Ammon's horn (tissue), 1 donor: ENCODE data around the gene AP1S3.
A peak's percentile ranks its signal among the peaks of the same experiment; 100 is the strongest.
"Not testable (repeated sequence)": the region's sequence is repeated elsewhere in the genome, so short reads cannot be mapped to it uniquely, and the experiment has no call there.

Source experiments
- DNase-seq: peaks from one replicate; pipeline ENCODE4 v3.0.0-alpha.2; 2016; ENCODE audit warnings: low spot score

The AP1S3 gene

DNA sequence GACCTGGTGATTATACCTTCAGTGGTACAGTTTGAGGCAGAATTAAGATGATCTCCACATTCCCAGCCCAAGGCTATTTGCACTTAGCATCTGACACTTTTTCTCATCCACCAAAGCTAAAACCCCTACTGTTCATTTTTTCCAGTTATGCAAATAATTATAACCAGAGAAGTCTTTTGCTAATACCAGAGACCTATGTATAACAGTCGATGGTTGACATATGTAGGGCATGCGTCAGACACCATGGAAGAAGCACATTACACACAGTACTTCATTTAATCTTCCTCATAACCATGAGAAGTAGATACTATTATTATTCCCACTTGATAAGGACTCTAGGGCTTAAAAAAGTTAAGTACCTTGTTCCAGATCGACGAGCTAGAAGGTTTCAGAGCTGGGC is 36.5 kb downstream of the AP1S3 start:
- DNase-seq = no peak

DNA sequence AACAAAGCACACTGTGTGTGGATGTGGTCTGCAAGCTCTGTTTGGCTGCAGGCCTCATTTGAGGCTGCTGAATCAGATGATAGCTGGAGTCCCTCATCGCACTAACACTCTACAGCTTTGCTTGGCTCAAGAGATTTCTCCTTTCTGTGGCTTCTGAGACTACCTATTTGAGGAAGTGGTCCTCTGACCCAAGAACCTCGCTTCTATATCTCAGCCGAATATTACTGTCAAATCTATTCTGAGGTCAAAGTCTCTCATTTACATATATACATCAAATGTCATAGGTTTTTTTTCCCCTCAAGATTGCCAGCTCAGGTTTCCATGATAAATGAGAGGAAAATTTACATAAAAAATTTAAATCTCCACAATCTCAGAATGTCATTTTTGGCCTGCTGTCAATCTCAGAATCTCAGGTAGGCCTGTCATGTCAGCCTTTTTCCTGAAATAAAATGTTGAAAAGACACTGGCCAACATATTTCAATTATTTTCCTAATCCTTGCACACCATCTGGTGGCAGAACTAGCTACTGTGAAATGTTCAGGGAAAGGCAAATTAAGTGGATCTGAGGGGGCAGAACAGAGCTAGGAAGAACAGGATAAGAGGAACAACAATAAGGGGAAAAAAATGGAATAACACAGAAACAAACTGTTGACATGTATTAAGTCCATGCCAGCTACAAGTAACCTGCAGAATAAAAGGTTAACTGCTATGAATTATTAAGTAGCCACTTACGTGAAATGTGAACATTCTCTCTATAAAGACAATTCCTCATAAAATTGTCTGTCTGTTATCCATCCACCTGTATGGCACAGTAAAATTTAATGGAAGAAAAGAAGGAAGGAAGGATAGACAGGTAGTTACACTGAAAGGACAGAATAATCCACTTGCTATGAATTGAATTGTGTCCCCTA is 39.3 kb downstream of the AP1S3 start:
- DNase-seq = peak; percentile 77

DNA sequence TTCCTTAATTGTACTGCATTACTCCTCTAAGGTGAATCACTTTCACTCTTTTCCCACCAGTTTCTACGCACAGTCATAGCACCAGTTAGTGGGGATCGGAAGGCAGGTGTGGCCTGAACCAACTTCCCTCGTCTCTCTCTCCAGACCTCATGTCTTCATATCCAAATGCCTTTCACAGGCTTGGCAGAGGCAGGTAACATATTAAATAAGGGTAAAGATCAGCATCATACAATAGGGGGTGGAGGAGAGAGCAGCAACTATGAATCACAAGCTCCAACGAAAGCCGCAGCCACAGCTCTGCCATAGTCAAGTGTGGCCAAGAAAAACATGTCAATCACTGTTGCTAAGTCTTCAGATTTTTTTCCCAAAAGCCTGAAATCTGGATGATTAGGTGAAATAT is 40.3 kb downstream of the AP1S3 start:
- no peak for DNase-seq

DNA sequence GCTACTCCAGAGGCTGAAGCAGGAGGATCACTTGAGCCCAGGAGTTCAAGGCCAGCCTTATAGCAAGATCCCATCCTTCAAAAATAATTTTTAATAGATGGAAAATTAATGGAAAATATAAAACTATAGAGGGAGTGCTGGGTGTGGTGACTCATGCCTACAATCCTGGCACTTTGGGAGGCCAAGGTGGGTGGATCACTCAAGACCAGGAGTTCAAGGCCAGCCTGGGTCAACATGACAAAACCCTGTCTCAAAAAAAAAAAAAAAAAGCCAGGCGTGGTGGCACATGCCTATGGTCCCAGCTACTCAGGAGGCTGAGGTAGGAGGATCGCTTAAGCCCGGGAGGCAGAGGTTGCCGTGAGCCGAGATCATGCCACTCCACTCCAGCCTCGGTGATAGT is 48.0 kb downstream of the AP1S3 start:
- no peak for DNase-seq

DNA sequence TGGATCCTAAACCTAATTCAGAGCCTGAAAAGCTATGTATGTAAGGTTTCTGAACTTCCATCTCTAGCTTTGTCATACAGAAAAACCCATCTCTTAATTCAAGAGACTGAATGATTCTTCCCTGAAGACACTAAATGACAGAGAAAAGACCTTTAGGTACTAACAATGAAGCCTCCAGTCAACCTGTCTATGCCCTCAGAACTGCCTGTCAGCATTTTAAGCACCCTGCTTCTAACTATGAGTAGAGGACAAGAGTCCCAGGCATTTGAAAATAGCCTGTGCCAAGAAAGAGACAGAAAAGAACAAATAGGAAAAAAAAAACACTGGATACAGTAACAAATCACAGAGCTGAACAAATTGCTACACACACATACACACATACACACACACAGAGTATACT is 48.6 kb downstream of the AP1S3 start:
- no peak for DNase-seq

DNA sequence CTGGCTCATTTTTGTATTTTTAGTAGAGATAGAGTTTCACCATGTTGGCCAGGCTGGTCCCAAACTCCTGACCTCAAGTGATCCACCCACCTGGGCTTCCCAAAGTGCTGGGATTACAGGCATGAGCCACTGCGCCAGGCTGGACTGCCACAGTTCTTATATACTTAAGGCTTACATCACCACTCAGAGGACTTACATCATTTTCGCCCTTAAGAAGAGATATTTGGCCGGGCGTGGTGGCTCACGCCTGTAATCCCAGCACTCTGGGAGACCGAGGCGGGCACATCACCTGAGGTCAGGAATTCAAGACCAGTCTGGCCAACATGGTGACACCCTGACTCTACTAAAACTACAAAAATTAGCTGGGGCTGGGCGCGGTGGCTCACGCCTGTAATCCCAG is 49.3 kb downstream of the AP1S3 start:
- DNase-seq = not testable (repeated sequence)

DNA sequence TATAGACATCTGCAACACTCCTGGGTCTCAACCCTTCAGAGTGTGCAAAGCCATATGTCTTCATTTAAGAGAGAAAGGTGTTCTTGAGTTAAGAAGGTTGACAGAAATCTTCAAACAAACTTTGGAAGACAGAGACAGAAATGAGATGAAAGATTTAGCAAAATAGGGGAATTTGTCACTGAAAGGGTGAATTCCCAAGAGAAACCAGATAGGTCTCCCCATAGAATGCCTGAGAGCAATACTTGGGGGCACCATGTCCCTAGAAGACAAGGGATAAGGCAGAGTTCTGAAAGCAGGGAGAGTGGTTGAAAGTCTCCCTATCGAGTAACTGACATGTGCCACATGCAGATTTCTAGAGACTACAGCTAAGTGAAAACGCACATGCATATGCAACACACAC is 50.0 kb downstream of the AP1S3 start:
- no peak for DNase-seq

DNA sequence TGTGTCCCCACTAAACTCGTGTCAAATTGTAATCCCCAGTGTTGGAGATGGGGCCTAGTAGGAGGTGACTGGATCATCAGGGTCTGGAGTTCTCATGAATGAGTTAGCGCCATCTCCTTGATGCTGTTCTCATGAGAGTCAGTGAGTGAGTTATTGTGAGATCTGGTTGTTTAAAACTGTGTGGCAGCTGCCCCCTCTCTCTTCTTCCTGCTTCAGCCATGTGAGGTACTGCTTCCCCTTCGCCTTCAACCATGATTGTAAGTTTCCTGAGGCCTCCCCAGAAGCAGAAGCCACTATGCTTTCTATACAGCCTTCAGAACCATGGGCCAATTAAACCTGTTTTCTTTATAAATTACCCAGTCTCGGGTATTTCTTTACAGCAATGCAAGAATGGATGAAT is 50.4 kb downstream of the AP1S3 start:
- DNase-seq = no peak

DNA sequence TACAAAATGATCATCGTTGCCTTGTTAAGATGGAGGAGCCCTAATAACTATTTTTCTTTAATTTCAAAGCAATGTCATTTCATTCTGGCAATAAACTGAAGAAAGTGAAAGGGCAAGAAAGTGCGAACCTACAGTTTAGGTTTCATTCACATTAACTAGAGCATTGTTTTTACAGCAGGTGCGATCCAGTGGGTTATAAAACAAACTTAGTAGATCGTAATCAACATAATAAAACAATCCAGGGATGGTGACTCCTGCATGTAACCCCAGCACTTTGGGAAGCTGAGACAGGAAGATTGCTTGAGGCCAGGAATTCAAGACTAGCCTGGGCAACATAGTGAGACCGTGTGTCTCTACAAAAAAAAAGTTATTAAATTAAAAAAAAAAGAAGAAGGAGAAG is 51.1 kb downstream of the AP1S3 start:
- DNase-seq = no peak

DNA sequence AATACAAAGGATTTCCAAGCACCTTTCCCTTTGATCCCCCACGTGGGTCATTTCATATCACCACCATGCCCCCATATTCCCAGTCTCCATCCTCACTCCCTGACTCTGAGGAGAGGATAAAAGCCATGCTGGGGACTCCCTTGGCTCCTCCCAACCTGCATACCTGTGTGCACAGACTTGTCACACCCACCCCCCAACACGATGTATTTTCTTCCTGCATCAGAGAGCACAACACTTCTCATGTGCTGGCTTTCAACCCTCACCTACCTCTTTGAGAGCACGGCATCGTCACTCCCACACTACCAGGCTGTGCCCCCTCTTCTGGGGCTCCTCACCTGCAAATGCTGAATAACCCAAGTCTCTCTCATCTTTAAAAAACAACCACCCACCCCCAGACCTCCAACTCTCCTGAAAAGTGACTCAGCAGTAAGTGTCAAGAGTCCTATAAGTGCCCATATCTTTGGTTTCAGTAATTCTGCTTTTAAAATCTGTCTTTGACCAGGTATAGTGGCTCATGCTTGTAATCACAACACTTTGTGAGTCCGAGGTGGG is 53.1 kb downstream of the AP1S3 start:
- DNase-seq = no peak

DNA sequence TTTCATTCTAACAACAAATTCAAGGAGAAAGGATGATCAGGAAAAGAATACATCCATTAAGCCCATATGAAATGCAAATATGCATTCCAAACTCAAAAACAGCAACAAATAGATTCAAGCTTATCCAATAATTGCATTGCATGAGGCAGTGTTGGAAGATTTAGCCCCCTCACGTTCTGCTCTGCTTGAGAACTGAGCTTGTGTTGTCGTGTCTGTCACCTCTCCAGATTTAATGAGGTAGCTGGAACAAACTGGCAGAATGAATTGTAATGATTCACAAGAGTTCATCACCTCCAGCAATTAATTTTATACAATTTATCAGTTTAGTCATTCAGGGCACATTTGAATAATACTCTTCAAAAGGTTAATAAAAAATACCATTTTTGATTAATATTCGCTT is 54.8 kb downstream of the AP1S3 start:
- peak; percentile 47 for DNase-seq

DNA sequence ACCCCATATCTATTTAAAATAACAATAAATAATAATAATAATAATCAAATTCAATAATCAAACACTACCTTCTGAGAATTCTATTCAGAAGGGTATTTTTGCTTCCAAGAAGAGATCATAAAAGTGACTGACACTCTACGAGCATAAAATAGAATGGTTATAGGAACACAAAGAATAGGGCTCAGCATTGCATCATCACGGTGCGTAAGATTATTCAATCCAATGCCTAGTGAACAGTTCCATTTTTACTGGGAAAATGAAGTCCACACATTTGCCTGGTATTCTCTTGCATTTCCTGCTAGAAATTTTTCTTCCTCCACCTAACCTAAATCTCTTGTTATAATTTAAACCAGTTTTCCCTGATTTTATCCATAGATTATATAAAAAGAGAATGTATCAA is 55.8 kb downstream of the AP1S3 start:
- no peak for DNase-seq

DNA sequence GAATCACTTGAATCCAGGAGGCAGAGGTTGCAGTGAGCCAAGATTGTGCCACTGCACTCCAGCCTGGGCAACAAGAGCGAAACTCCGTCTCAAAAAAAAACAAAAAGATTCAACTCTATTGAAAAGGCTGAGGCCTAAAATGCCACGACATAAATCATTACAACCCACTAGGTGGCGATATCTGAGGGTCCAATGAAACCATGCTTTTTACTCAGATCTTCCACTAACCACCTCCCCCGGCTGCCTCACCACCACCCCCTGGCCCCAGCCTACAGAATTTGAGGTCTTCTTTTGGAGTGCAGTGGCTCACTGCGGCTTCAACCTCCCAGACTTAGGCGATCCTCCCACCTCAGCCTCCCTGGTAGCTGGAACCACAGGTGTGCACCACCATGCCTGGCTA is 57.5 kb downstream of the AP1S3 start:
- DNase-seq = no peak

DNA sequence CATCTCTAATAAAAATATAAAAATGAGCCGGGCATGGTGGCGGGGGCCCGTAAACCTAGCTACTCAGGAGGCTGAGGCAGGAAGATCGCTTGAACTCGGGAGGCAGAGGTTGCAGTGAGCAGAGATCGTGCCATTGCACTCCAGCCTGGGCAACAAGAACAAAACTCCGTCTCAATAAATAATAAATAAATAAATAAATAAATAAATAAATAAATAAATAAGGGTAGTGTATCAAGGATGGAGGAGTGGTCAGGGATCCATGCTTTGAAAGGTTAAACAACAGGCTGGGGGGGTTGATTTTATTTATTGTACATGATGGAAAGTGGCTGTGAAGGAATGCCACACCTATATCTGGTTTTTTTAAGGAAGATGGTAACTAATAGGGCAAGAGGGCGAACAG is 63.2 kb downstream of the AP1S3 start:
- DNase-seq = no peak

DNA sequence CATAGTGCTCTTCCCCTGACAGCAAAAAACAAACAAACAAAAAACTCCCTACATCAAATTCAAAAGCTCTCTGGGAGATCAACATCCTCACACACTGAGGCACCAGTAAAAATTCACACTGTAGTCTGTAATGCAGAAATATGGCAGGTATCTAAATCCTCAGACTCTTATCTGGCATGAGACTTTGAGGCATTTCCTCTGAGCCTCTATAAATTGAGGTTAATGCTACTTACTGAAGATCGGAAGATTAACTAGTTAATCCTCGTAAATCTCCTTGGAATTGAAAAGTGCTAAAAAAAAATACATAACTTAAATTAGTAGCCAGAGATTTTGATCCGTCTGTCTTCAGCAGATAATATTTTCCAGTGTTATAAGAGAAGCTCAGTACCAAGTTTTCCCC is 65.0 kb downstream of the AP1S3 start:
- no peak for DNase-seq

DNA sequence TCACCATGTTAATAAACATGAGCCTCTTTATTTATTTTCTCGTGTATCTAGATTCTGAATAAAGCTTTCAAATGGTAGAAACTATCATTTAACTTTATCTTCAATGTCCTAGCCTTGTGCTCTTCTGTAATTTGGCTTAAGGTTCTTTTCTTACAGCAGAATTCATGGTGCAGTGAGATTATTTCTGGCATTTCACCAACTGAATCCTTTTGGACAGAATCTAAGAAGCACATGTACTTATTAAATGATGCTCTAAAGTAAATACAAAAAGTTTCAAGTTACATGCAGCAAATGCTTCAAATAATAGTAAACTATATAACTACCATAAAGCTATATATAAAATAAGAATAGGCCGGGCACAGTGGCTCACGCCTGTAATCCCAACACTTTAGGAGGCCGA is 65.9 kb downstream of the AP1S3 start:
- no peak for DNase-seq

DNA sequence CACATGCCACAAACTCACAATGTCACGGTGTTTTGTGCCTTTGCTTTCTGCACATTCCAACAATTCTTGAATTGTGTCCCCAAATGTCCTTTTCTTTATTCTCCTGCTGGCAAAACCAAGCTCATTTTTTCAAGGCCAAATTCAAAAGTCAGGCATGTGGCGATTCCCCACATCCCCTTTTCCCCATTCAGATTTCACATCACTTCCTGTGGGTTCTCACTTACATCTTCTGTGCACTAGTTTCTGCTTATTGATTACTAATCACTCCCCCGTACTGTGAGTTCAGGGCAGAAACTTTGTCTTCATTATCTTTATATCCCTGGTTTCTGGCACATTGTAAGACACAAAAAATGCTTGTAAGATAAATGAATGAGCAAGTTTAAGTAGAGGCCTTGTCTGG is 69.2 kb downstream of the AP1S3 start:
- DNase-seq = no peak

DNA sequence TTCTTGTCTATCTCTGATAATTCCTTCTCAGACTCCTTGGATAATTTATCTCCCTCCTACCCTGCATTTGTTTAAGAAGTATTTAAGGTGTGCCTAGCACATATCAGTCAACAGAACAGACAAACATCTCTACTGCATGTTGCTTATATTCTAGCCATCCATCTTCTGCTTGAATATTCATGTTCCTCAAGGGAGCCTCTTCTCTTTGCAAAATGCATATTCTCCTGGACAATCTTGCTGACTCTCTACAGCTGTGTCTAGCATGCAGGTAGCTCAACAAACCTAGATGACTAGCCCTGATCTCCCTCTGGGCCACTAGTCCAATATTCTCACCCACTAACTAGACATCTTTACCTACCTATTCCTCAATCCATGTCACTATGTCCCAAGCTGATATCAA is 70.0 kb downstream of the AP1S3 start:
- no peak for DNase-seq

DNA sequence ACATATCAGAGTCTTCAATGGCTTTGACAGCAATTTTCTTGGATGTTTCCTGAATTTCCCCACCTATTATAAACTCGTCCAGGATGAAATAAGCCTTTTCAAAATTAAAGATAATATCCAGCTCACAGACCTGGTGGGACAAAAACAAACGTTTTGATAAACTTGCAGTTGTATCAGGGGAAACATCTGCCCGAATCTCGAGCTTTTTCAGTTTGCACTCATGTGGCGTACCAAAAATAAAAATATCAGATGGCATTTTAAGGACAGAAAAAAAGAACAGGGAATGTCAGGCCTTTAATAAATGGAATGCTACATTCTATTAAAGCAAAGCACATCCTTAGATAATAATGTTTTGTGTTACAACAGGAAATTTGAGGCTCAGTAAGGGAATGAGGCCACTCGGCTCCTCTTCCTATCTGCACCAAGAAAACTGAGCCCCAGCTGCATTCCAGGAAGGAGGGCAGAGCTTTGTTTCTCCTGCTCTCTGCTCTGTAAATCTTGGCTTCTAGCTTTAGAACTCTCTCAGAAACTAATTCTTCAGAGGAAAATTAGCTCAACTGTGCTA is 72.1 kb downstream of the AP1S3 start:
- DNase-seq = no peak

DNA sequence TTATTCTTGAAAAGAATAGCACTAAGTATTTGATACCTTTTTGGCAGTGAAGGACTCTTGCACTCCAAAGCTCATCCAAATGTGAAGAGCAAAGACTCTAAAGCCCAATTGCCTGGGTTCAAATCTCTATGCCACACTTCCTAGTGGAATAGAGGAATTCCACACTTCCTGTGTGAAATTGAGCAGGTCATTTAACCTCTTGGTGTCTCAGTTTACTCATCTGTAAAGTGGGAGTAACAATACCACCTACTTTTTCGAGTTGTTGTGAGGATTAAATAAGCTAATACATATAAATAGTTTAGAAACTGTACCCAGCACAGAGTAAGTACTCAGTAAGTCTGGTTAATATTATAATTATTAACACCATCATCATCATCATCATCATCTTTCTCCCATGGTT is 72.6 kb downstream of the AP1S3 start:
- DNase-seq = no peak

DNA sequence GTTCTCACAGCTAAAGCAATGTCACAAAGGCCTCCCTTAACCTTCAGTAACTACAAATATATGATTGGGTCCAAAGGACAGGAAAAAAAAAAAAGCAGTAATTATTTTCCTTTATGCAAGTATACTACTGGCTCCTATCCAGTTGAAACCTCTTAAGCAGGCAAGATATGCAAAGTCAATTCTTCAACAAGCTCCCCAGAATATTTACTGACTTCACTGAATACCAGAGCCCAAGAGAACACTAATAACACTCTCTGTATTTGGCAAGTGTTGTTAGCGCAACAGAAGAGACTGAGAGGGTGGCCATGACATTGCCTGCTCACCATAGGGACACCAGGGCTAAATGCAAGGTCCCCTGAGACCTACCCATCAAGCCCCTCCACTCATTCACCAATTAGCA is 74.5 kb downstream of the AP1S3 start:
- no peak for DNase-seq

DNA sequence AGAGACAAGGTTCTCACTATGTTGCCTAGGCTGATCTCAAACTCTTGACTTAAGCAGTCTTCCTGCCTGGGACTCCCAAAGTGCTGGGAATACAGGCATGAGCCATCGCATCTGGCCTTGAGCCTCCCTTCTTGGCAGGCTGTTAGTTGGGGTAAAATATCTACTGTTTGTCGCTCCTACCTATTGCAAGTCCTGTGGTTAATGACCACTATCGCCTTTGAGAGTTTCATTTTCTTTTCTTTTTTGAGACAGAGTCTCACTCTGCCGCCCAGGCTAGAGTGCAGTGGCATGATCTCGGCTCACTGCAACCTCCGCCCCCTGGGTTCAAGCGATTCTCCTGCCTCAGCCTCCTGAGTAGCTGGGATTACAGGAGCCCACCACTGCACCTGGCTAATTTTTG is 75.6 kb downstream of the AP1S3 start:
- not testable (repeated sequence) for DNase-seq

DNA sequence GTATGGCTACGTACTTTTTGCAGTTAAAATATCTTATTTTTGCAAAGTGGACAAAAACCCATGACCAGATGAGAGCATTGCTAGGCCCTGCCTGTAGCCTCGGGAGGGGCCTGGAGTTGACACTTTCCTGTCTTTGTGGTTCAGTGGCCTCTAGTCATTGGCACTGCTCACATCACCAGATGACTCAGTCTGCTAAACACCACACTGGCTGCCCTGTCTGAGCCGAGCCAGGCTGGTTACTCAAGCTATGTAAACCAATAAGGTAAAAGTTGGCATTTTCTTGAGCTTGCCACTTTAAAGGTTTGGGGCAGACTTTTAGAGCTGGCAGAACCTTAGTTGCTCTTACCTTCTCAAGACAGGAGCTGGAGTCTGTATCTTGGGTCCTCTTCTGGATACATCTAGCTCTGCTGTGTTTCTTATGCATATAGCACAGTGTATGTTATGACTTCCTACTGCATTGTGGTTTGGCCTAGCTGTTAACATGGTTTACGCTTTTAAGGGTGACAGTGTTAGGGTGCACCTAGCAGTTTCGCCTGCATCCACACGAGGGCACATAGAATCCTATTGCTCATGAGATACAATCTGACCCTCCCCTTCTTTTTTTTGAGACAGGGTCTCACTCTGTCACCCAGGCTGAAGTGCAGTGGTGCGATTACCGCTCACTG is 76.4 kb downstream of the AP1S3 start:
- DNase-seq = no peak
